ENCODE data around the gene RASA3. TPM values are rescaled to one million over a fixed set of nuclear protein-coding genes. Genes with fewer than 3 reads are reported as not detected.

RASA3 gene
- total RNA-seq, 1 experiment from 2014 or later = 9.1 TPM

GRCh38 chr13:114063545-114064449 is 68.6 kb downstream of the RASA3 start:
- no peaks in the 10 kb centered on the region for H3K27me3 Mint-ChIP-seq (ENCODE audit: insufficient read depth, unreplicated experiment)
- peak overlapping the region; percentile 94 for H3K27ac Mint-ChIP-seq (ENCODE audit: low read depth, unreplicated experiment)
- peaks cover 5% of the 10 kb centered on the region for H3K36me3 Mint-ChIP-seq (ENCODE audit: insufficient read depth, unreplicated experiment)
- POLR2A ChIA-PET = interaction anchor here (0.6 to 4.1 kb wide), 10 partner anchors 8 to 218 kb away, joined by 3 to 47 read pairs (median 6); partner anchors contain the start of gene UPF3A
- H3K4me1 Mint-ChIP-seq (ENCODE audit: insufficient read depth, unreplicated experiment) = peaks cover 42% of the 10 kb centered on the region
- no peaks in the 10 kb centered on the region for H3K9me3 Mint-ChIP-seq (ENCODE audit: unreplicated experiment)
- no peak for TF ChIP-seq CTCF (IDR thresholded peaks at IDR 0.05; ENCODE audit: unreplicated experiment)
- DNase-seq (ENCODE audit: unreplicated experiment) = peak; percentile 56
- peak overlapping the region; percentile 72 for H3K4me3 Mint-ChIP-seq (ENCODE audit: unreplicated experiment)
- intact Hi-C loops (cut with micrococcal nuclease) = loop anchor here (1.0 to 2.0 kb wide), 2 partner anchors 68 to 113 kb away; no protein-coding TSS in a partner anchor
- BruUV-seq (replicated peaks) = no TSS peak
- CTCF ChIA-PET = interaction anchor here (0.5 kb wide), 1 partner anchor 113 kb away, joined by 3 read pairs; no protein-coding TSS in a partner anchor

- no peak overlapping the region for H3K4me3 Mint-ChIP-seq (ENCODE audit: unreplicated experiment)
- H3K4me1 Mint-ChIP-seq (ENCODE audit: insufficient read depth, unreplicated experiment) = peaks cover 39% of the 10 kb centered on the region
- no peak for DNase-seq (ENCODE audit: unreplicated experiment)
- no peak overlapping the region for H3K27ac Mint-ChIP-seq (ENCODE audit: low read depth, unreplicated experiment)
- peaks cover 5% of the 10 kb centered on the region for H3K36me3 Mint-ChIP-seq (ENCODE audit: insufficient read depth, unreplicated experiment)
- H3K9me3 Mint-ChIP-seq (ENCODE audit: unreplicated experiment) = no peaks in the 10 kb centered on the region
- H3K27me3 Mint-ChIP-seq (ENCODE audit: insufficient read depth, unreplicated experiment) = no peaks in the 10 kb centered on the region
- intact Hi-C loops (cut with micrococcal nuclease) = no loop called here
- no peak for TF ChIP-seq CTCF (IDR thresholded peaks at IDR 0.05; ENCODE audit: unreplicated experiment)
- ChIA-PET POLR2A (interaction anchor here (0.6 to 4.1 kb wide), 2 partner anchors 46 to 92 kb away, joined by 7 to 47 read pairs; no protein-coding TSS in a partner anchor), CTCF (interaction anchor here (0.7 kb wide), 1 partner anchor 15 kb away, joined by 3 read pairs; no protein-coding TSS in a partner anchor)
- BruUV-seq (replicated peaks) = no TSS peak
Measured at GRCh38 chr13:114062754-114063153, 69.7 kb downstream of the RASA3 start.

GRCh38 chr13:114062341-114062740 is 70.1 kb downstream of the RASA3 start:
- CTCF ChIA-PET = no interaction called here
- TF ChIP-seq CTCF (IDR thresholded peaks at IDR 0.05; ENCODE audit: unreplicated experiment) = no peak
- intact Hi-C loops (cut with micrococcal nuclease) = no loop called here
- Mint-ChIP-seq H3K9me3 (ENCODE audit: unreplicated experiment) (no peaks in the 10 kb centered on the region), H3K4me1 (ENCODE audit: insufficient read depth, unreplicated experiment) (peaks cover 34% of the 10 kb centered on the region), H3K4me3 (ENCODE audit: unreplicated experiment) (no peak overlapping the region), H3K36me3 (ENCODE audit: insufficient read depth, unreplicated experiment) (peaks cover 5% of the 10 kb centered on the region), H3K27me3 (ENCODE audit: insufficient read depth, unreplicated experiment) (no peaks in the 10 kb centered on the region), H3K27ac (ENCODE audit: low read depth, unreplicated experiment) (no peak overlapping the region)
- POLR2A ChIA-PET = interaction anchor here (4.1 kb wide), 1 partner anchor 92 kb away, joined by 47 read pairs; no protein-coding TSS in a partner anchor
- DNase-seq (ENCODE audit: unreplicated experiment) = no peak
- no TSS peak for BruUV-seq (replicated peaks)

- Mint-ChIP-seq H3K4me1 (ENCODE audit: insufficient read depth, unreplicated experiment) (peaks cover 33% of the 10 kb centered on the region), H3K36me3 (ENCODE audit: insufficient read depth, unreplicated experiment) (peaks cover 5% of the 10 kb centered on the region), H3K27me3 (ENCODE audit: insufficient read depth, unreplicated experiment) (no peaks in the 10 kb centered on the region), H3K9me3 (ENCODE audit: unreplicated experiment) (no peaks in the 10 kb centered on the region), H3K27ac (ENCODE audit: low read depth, unreplicated experiment) (peak overlapping the region; percentile 35), H3K4me3 (ENCODE audit: unreplicated experiment) (no peak overlapping the region)
- intact Hi-C loops (cut with micrococcal nuclease) = no loop called here
- POLR2A ChIA-PET = no interaction called here
- CTCF ChIA-PET = no interaction called here
- no peak for TF ChIP-seq CTCF (IDR thresholded peaks at IDR 0.05; ENCODE audit: unreplicated experiment)
- no peak for DNase-seq (ENCODE audit: unreplicated experiment)
- BruUV-seq (replicated peaks) = no TSS peak
Measured at GRCh38 chr13:114061744-114062143, 70.7 kb downstream of the RASA3 start.

Measured in MCF 10A (cell line).